Measurements from ENCODE around the gene PCBP3. TPM values are rescaled to one million over a fixed set of nuclear protein-coding genes. Genes with fewer than 3 reads are reported as not detected.

The PCBP3 gene
- total RNA-seq, 1 donor from 2014 or later: 3.8 TPM

- no peaks in the 10 kb centered on the region for H3K27me3 ChIP-seq
- intact Hi-C loops (cut with DNase I): no loop called here
- DNase-seq: no peak
- H3K9me3 ChIP-seq: no peaks in the 10 kb centered on the region
- no peak for ATAC-seq
- H3K27ac ChIP-seq: no peak overlapping the region
- no peaks in the 10 kb centered on the region for H3K36me3 ChIP-seq
- H3K4me1 ChIP-seq: no peaks in the 10 kb centered on the region
- H3K4me3 ChIP-seq: no peak overlapping the region
- TF ChIP-seq CTCF (IDR thresholded peaks at IDR 0.05): no peak
Observed at GRCh38 chr21:45906196-45906805, 262.8 kb downstream of the PCBP3 start.

GRCh38 chr21:45906859-45907258 lies 263.3 kb downstream of the PCBP3 start:
- Histone ChIP-seq H3K27ac (no peak overlapping the region), H3K9me3 (no peaks in the 10 kb centered on the region), H3K4me3 (no peak overlapping the region), H3K36me3 (no peaks in the 10 kb centered on the region), H3K27me3 (no peaks in the 10 kb centered on the region), H3K4me1 (no peaks in the 10 kb centered on the region)
- intact Hi-C loops (cut with DNase I): no loop called here
- DNase-seq (no peak), ATAC-seq (no peak)
- TF ChIP-seq CTCF (IDR thresholded peaks at IDR 0.05): no peak

- intact Hi-C loops (cut with DNase I): no loop called here
- DNase-seq (no peak), ATAC-seq (no peak)
- no peak overlapping the region for H3K4me3 ChIP-seq
- no peaks in the 10 kb centered on the region for H3K9me3 ChIP-seq
- no peak for TF ChIP-seq CTCF (IDR thresholded peaks at IDR 0.05)
- H3K27ac ChIP-seq: no peak overlapping the region
- no peaks in the 10 kb centered on the region for H3K27me3 ChIP-seq
- H3K4me1 ChIP-seq: no peaks in the 10 kb centered on the region
- H3K36me3 ChIP-seq: no peaks in the 10 kb centered on the region
Observed at GRCh38 chr21:45908536-45909237, 265.2 kb downstream of the PCBP3 start.

- Histone ChIP-seq H3K27ac (no peak overlapping the region), H3K36me3 (no peaks in the 10 kb centered on the region), H3K4me3 (no peak overlapping the region), H3K9me3 (no peaks in the 10 kb centered on the region), H3K4me1 (no peaks in the 10 kb centered on the region), H3K27me3 (no peaks in the 10 kb centered on the region)
- intact Hi-C loops (cut with DNase I): no loop called here
- DNase-seq: no peak
- no peak for TF ChIP-seq CTCF (IDR thresholded peaks at IDR 0.05)
- no peak for ATAC-seq
Observed at GRCh38 chr21:45909238-45909988, 265.9 kb downstream of the PCBP3 start.

- Histone ChIP-seq H3K4me3 (no peak overlapping the region), H3K36me3 (no peaks in the 10 kb centered on the region), H3K4me1 (no peaks in the 10 kb centered on the region), H3K9me3 (no peaks in the 10 kb centered on the region), H3K27me3 (no peaks in the 10 kb centered on the region), H3K27ac (no peak overlapping the region)
- TF ChIP-seq CTCF (IDR thresholded peaks at IDR 0.05): no peak
- intact Hi-C loops (cut with DNase I): no loop called here
- DNase-seq (no peak), ATAC-seq (no peak)
Observed at GRCh38 chr21:45910155-45910547, 266.6 kb downstream of the PCBP3 start.
